Mesendoderm (in vitro differentiated cells): ENCODE results near the gene LLGL1.

Experiments used
- DNase-seq: peaks from one replicate; pipeline ENCODE4 v3.0.0; 2013
- H2AK5ac ChIP-seq: 2 replicates; pipeline ENCODE4 v1.6.1; 2013; ENCODE audit warnings: low read length, inconsistent platforms
- H2BK120ac ChIP-seq: 2 replicates; pipeline ENCODE4 v1.6.1; 2013; ENCODE audit warnings: low read depth, mild to moderate bottlenecking, low read length, moderate library complexity, mixed read lengths
- H2BK15ac ChIP-seq: replicated peaks from 2 replicates; pipeline ENCODE4 v1.6.1; 2013; ENCODE audit warnings: low read depth, mild to moderate bottlenecking, moderate library complexity
- H2BK5ac ChIP-seq: 2 replicates; pipeline ENCODE4 v1.6.1; 2013; ENCODE audit warnings: low read length, inconsistent platforms
- H3K18ac ChIP-seq: 2 replicates; pipeline ENCODE4 v1.6.1; 2013; ENCODE audit warnings: mild to moderate bottlenecking, low read length, mixed read lengths
- H3K23ac ChIP-seq: one replicate; pipeline ENCODE4 v1.6.1; 2013; ENCODE audit warnings: low read length
- H3K27ac ChIP-seq: 2 replicates; pipeline ENCODE4 v1.5.1; 2013; ENCODE audit warnings: low read depth, mild to moderate bottlenecking, inconsistent platforms, low read length, moderate library complexity
- H3K27me3 ChIP-seq: 2 replicates; pipeline ENCODE4 v1.6.1; 2013; ENCODE audit warnings: low read length, control low read depth, mild to moderate bottlenecking, inconsistent platforms; ENCODE audit not compliant: insufficient read depth, poor library complexity
- H3K36me3 ChIP-seq: 2 replicates; pipeline ENCODE4 v1.6.1; 2013; ENCODE audit warnings: low read length, inconsistent platforms; ENCODE audit not compliant: control insufficient read depth, insufficient read depth
- H3K4ac ChIP-seq: one replicate; pipeline ENCODE4 v1.6.1; 2013; ENCODE audit warnings: low read depth, mild to moderate bottlenecking, low read length, moderate library complexity
- H3K4me1 ChIP-seq: 2 replicates; pipeline ENCODE4 v1.6.1; 2013; ENCODE audit warnings: low read depth, low read length, inconsistent platforms; ENCODE audit not compliant: control insufficient read depth
- H3K4me2 ChIP-seq: 2 replicates; pipeline ENCODE4 v1.6.1; 2013; ENCODE audit warnings: low read length
- H3K4me3 ChIP-seq: 2 replicates; pipeline ENCODE4 v1.5.1; 2013; ENCODE audit warnings: mild to moderate bottlenecking, low read length
- H3K56ac ChIP-seq: one replicate; pipeline ENCODE4 v1.6.1; 2013; ENCODE audit warnings: low read length
- H3K79me1 ChIP-seq: 2 replicates; pipeline ENCODE4 v1.6.1; 2013; ENCODE audit warnings: low read length, inconsistent platforms
- H3K79me2 ChIP-seq: 2 replicates; pipeline ENCODE4 v1.6.1; 2013; ENCODE audit warnings: mild to moderate bottlenecking, low read length; ENCODE audit not compliant: control insufficient read depth, insufficient read depth
- H3K9ac ChIP-seq: 2 replicates; pipeline ENCODE4 v1.6.1; 2013; ENCODE audit warnings: low read length, inconsistent platforms
- H4K5ac ChIP-seq: one replicate; pipeline ENCODE4 v1.6.1; 2013; ENCODE audit warnings: low read length
- H4K8ac ChIP-seq: one replicate; pipeline ENCODE4 v1.6.1; 2013; ENCODE audit warnings: low read depth, mild to moderate bottlenecking, control low read depth, low read length, moderate library complexity
- WGBS: extraction: QIAGEN DNeasy Blood & Tissue Kit; methylation state at CpG from one replicate; pipeline ENCODE4 v1.1.7; 2013; ENCODE audit warnings: low lambda C conversion rate, missing lambda C conversion rate; ENCODE audit not compliant: insufficient coverage; ENCODE audit errors: extremely low coverage; 5-methylcytosine and 5-hydroxymethylcytosine counted together

LLGL1 gene

GRCh38 chr17:18251204-18251603, 25.8 kb downstream of the LLGL1 start:
- WGBS, result no CpG with 5 or more reads among the region's 15 CpGs
- Histone ChIP-seq H2BK5ac (no peak overlapping the region), H3K4ac (no peak overlapping the region), H2BK15ac (no peak overlapping the region), H4K5ac (no peak overlapping the region), H3K79me1 (peaks cover 5% of the 10 kb centered on the region), H3K9ac (no peak overlapping the region), H3K27me3 (no peaks in the 10 kb centered on the region), H3K23ac (no peak overlapping the region), H4K8ac (no peak overlapping the region), H3K36me3 (peaks cover 24% of the 10 kb centered on the region), H3K4me1 (peaks cover 3% of the 10 kb centered on the region), H3K4me3 (no peak overlapping the region), H2BK120ac (no peak overlapping the region), H3K18ac (no peak overlapping the region), H3K79me2 (peaks cover 5% of the 10 kb centered on the region), H3K27ac (no peak overlapping the region), H3K4me2 (no peak overlapping the region), H3K56ac (no peak overlapping the region), H2AK5ac (no peak overlapping the region)
- DNase-seq, result no peak

GRCh38 chr17:18252160-18252559, 26.7 kb downstream of the LLGL1 start:
- H2BK5ac ChIP-seq, result no peak overlapping the region
- peaks cover 13% of the 10 kb centered on the region for H3K79me2 ChIP-seq
- H2BK15ac ChIP-seq, result no peak overlapping the region
- no peak overlapping the region for H3K27ac ChIP-seq
- H3K23ac ChIP-seq, result no peak overlapping the region
- H3K4me2 ChIP-seq, result no peak overlapping the region
- peaks cover 8% of the 10 kb centered on the region for H3K79me1 ChIP-seq
- H4K8ac ChIP-seq, result no peak overlapping the region
- H4K5ac ChIP-seq, result no peak overlapping the region
- no peaks in the 10 kb centered on the region for H3K27me3 ChIP-seq
- DNase-seq, result no peak
- no peak overlapping the region for H3K4me3 ChIP-seq
- H3K9ac ChIP-seq, result no peak overlapping the region
- no CpG with 5 or more reads among the region's 5 CpGs for WGBS
- H2BK120ac ChIP-seq, result no peak overlapping the region
- no peak overlapping the region for H3K18ac ChIP-seq
- no peak overlapping the region for H2AK5ac ChIP-seq
- no peak overlapping the region for H3K4ac ChIP-seq
- H3K56ac ChIP-seq, result no peak overlapping the region
- H3K4me1 ChIP-seq, result no peaks in the 10 kb centered on the region
- H3K36me3 ChIP-seq, result peaks cover 24% of the 10 kb centered on the region

GRCh38 chr17:18253187-18253884, 27.9 kb downstream of the LLGL1 start:
- no peak overlapping the region for H3K56ac ChIP-seq
- no peak overlapping the region for H4K5ac ChIP-seq
- no peak overlapping the region for H3K23ac ChIP-seq
- no peak overlapping the region for H3K4me2 ChIP-seq
- H3K79me2 ChIP-seq, result peaks cover 20% of the 10 kb centered on the region
- no peak overlapping the region for H2BK120ac ChIP-seq
- no peak overlapping the region for H3K4ac ChIP-seq
- whole genome bisulfite sequencing, result no CpG with 5 or more reads among the region's 16 CpGs
- H2BK5ac ChIP-seq, result no peak overlapping the region
- H3K36me3 ChIP-seq, result peaks cover 19% of the 10 kb centered on the region
- peaks cover 11% of the 10 kb centered on the region for H3K79me1 ChIP-seq
- no peak overlapping the region for H4K8ac ChIP-seq
- no peak overlapping the region for H2AK5ac ChIP-seq
- H3K27me3 ChIP-seq, result no peaks in the 10 kb centered on the region
- H3K9ac ChIP-seq, result no peak overlapping the region
- DNase-seq, result no peak
- H3K18ac ChIP-seq, result no peak overlapping the region
- H3K4me3 ChIP-seq, result no peak overlapping the region
- H3K4me1 ChIP-seq, result peaks cover 3% of the 10 kb centered on the region
- no peak overlapping the region for H2BK15ac ChIP-seq
- H3K27ac ChIP-seq, result no peak overlapping the region

GRCh38 chr17:18253947-18254821, 28.7 kb downstream of the LLGL1 start:
- Histone ChIP-seq H3K23ac (no peak overlapping the region), H3K36me3 (peaks cover 19% of the 10 kb centered on the region), H2BK120ac (no peak overlapping the region), H3K27me3 (no peaks in the 10 kb centered on the region), H3K79me1 (peaks cover 11% of the 10 kb centered on the region), H3K4me1 (peaks cover 3% of the 10 kb centered on the region), H4K5ac (no peak overlapping the region), H3K4me3 (no peak overlapping the region), H2BK5ac (no peak overlapping the region), H3K9ac (no peak overlapping the region), H3K4me2 (no peak overlapping the region), H4K8ac (no peak overlapping the region), H3K79me2 (peaks cover 20% of the 10 kb centered on the region), H3K27ac (no peak overlapping the region), H2BK15ac (no peak overlapping the region), H3K56ac (no peak overlapping the region), H3K18ac (no peak overlapping the region), H3K4ac (no peak overlapping the region), H2AK5ac (no peak overlapping the region)
- no CpG with 5 or more reads among the region's 27 CpGs for WGBS
- no peak for DNase-seq

GRCh38 chr17:18254888-18255649, 29.6 kb downstream of the LLGL1 start:
- Histone ChIP-seq H2BK5ac (no peak overlapping the region), H3K27ac (no peak overlapping the region), H2BK15ac (no peak overlapping the region), H4K8ac (no peak overlapping the region), H3K27me3 (no peaks in the 10 kb centered on the region), H3K36me3 (peaks cover 19% of the 10 kb centered on the region), H3K56ac (no peak overlapping the region), H4K5ac (no peak overlapping the region), H3K79me2 (peaks cover 20% of the 10 kb centered on the region), H3K4me3 (no peak overlapping the region), H3K4ac (no peak overlapping the region), H3K79me1 (peaks cover 11% of the 10 kb centered on the region), H2BK120ac (no peak overlapping the region), H2AK5ac (no peak overlapping the region), H3K18ac (no peak overlapping the region), H3K23ac (no peak overlapping the region), H3K9ac (no peak overlapping the region), H3K4me1 (peaks cover 3% of the 10 kb centered on the region), H3K4me2 (no peak overlapping the region)
- no peak for DNase-seq
- no CpG with 5 or more reads among the region's 8 CpGs for WGBS
